Endothelial cell of umbilical vein (primary cell): Measurements from ENCODE around the gene RNF126. TPM values are rescaled to one million over a fixed set of nuclear protein-coding genes. Genes with fewer than 3 reads are reported as not detected.

ENCODE experiments used
- BruUV-seq: library from RNA; stranded (reverse); fragments of 400-500 nt; replicated peaks from 2 replicates; lab custom pipeline; 2021; lab: Mats Ljungman, UMichigan
- CTCF ChIA-PET: fragments of 300-600, 350-600 bp; sonication (Branson Sonifier 250); formaldehyde crosslinking; loops from one replicate; lab custom pipeline; 2021; ENCODE audit warnings: antibody characterized with exemption, inconsistent platforms; lab: Charles Lee
- POLR2A ChIA-PET: fragments of 300-600, 350-600 bp; sonication (Branson Sonifier 250); formaldehyde crosslinking; loops from one replicate; lab custom pipeline; 2021; ENCODE audit warnings: antibody characterized with exemption, inconsistent platforms; lab: Charles Lee
- DNase-seq: peaks from one replicate; pipeline ENCODE4 v3.0.0-alpha.2; 2011; ENCODE audit warnings: low read depth, low spot score
- FAIRE-seq: peaks from 2 replicates; lab custom pipeline; 2011; peaks lifted over from hg19 to GRCh38; lab: Jason Lieb, UNC
- H2AFZ ChIP-seq: 2 replicates; pipeline ENCODE4 v1.6.0; 2012; ENCODE audit warnings: low read depth, low read length, control low read depth, inconsistent platforms
- H3K27ac ChIP-seq: 2 replicates; pipeline ENCODE4 v1.5.1; 2011; ENCODE audit warnings: low read depth, mild to moderate bottlenecking, control low read depth, low read length, moderate library complexity; ENCODE audit not compliant: insufficient read depth
- H3K27me3 ChIP-seq, 2 experiments: 2 replicates each; pipeline versions ENCODE4 v1.6.0 to v1.6.1; 2011; ENCODE audit warnings: low read length in 2 of 2, mixed read lengths in 1 of 2; ENCODE audit not compliant: control insufficient read depth in 2 of 2, insufficient read depth in 2 of 2
- H3K36me3 ChIP-seq, 2 experiments: 2 replicates in 1 of 2; 3 replicates in 1 of 2; pipeline ENCODE4 v1.5.1; 2011; ENCODE audit warnings: low read length in 2 of 2, mild to moderate bottlenecking in 1 of 2, moderate library complexity in 1 of 2; ENCODE audit not compliant: control insufficient read depth in 2 of 2, insufficient read depth in 2 of 2; ENCODE audit errors: extremely low read depth in 1 of 2
- H3K4me1 ChIP-seq: 3 replicates; pipeline ENCODE4 v1.5.1; 2011; ENCODE audit warnings: mild to moderate bottlenecking, low read length; ENCODE audit not compliant: control insufficient read depth, insufficient read depth; ENCODE audit errors: extremely low read depth
- H3K4me2 ChIP-seq: 2 replicates; pipeline ENCODE4 v1.6.1; 2011; ENCODE audit warnings: low read length, control low read depth, mixed read lengths; ENCODE audit not compliant: insufficient read depth
- H3K4me3 ChIP-seq, 3 experiments: fragments of 200-600 bp in 1 of 3; sonication (generic), shearing (Covaris generic) in 1 of 3; replicated peaks in 1 of 3; 2 replicates each; pipeline ENCODE4 v1.5.1; 2011 to 2016; ENCODE audit warnings: control low read depth in 3 of 3, low read length in 3 of 3, mild to moderate bottlenecking in 2 of 3, inconsistent platforms in 1 of 3, low read depth in 1 of 3, moderate library complexity in 1 of 3; ENCODE audit not compliant: insufficient read depth in 1 of 3
- H3K79me2 ChIP-seq: 2 replicates; pipeline ENCODE4 v1.6.0; 2012; ENCODE audit warnings: low read length, inconsistent platforms; ENCODE audit not compliant: control insufficient read depth, insufficient read depth
- H3K9ac ChIP-seq: replicated peaks from 2 replicates; pipeline ENCODE3; 2011; ENCODE audit warnings: low read length, control low read depth; ENCODE audit not compliant: insufficient read depth; ENCODE audit errors: extremely low read depth
- H3K9me1 ChIP-seq: replicated peaks from 3 replicates; pipeline ENCODE4 v1.6.0; 2011; ENCODE audit warnings: mild to moderate bottlenecking, low read length; ENCODE audit not compliant: control insufficient read depth, insufficient read depth; ENCODE audit errors: extremely low read depth
- H3K9me3 ChIP-seq: replicated peaks from 2 replicates; pipeline ENCODE4 v1.5.1; 2012; ENCODE audit warnings: low read length, inconsistent platforms; ENCODE audit not compliant: control insufficient read depth, insufficient read depth
- H4K20me1 ChIP-seq: replicated peaks from 2 replicates; pipeline ENCODE3; 2011; ENCODE audit warnings: mild to moderate bottlenecking, low read length; ENCODE audit not compliant: control insufficient read depth, insufficient read depth; ENCODE audit errors: extremely low read depth
- CTCF ChIP-seq, 2 donors: IDR thresholded peaks; 1 replicate in 1 of 2; 2 replicates in 1 of 2; pipeline ENCODE4 v1.5.1; 2011; ENCODE audit warnings: low read length in 2 of 2, mild to moderate bottlenecking in 2 of 2, moderate library complexity in 2 of 2, control low read depth in 1 of 2, inconsistent platforms in 1 of 2, low read depth in 1 of 2; ENCODE audit not compliant: insufficient read depth in 1 of 2; ENCODE audit errors: extremely low read depth in 1 of 2
- EZH2 ChIP-seq: IDR thresholded peaks from 2 replicates; pipeline ENCODE4 v1.6.1; 2012; ENCODE audit warnings: borderline replicate concordance, low read depth, mild to moderate bottlenecking, moderate library complexity, low read length, inconsistent platforms; ENCODE audit not compliant: severe bottlenecking
- FOS ChIP-seq: IDR thresholded peaks from 2 replicates; pipeline ENCODE4 v1.6.1; 2011; ENCODE audit warnings: mild to moderate bottlenecking, low read length, moderate library complexity, borderline replicate concordance; ENCODE audit not compliant: insufficient read depth
- GATA2 ChIP-seq: IDR thresholded peaks from 2 replicates; pipeline ENCODE4 v1.7.0; 2011; ENCODE audit warnings: low read depth, mild to moderate bottlenecking, moderate library complexity, mixed read lengths, low read length; ENCODE audit not compliant: insufficient read length, insufficient read depth
- JUN ChIP-seq: IDR thresholded peaks from 2 replicates; pipeline ENCODE4 v1.6.1; 2011; ENCODE audit warnings: borderline replicate concordance, low read depth; ENCODE audit not compliant: insufficient read length, insufficient read depth
- MAX ChIP-seq: IDR thresholded peaks from 2 replicates; pipeline ENCODE4 v1.6.1; 2011; ENCODE audit not compliant: insufficient read depth, insufficient read length
- MYC ChIP-seq: IDR thresholded peaks from one replicate; pipeline ENCODE4 v1.6.1; 2011; ENCODE audit warnings: mild to moderate bottlenecking, low read depth, low read length
- POLR2A ChIP-seq: IDR thresholded peaks from 2 replicates; pipeline ENCODE4 v1.6.1; 2012; ENCODE audit warnings: low read depth, mild to moderate bottlenecking, control low read depth, low read length
- POLR2AphosphoS5 ChIP-seq: IDR thresholded peaks from 2 replicates; pipeline ENCODE4 v1.6.1; 2012; ENCODE audit warnings: low read depth, mild to moderate bottlenecking, control low read depth, low read length, moderate library complexity; ENCODE audit not compliant: insufficient read depth
- dilution Hi-C: fragments of 300-500 bp; cut with MboI; formaldehyde crosslinking; loops from one replicate; pipeline ENCODE4 v1.15.0; 2019; ENCODE audit warnings: low sequenced_read_pairs; ENCODE audit not compliant: extremely low pct_ligation_motif_present
- intact Hi-C: fragments of 100-400 bp; cut with micrococcal nuclease; formaldehyde crosslinking; loops from one replicate; pipeline ENCODE4 v1.10.0; 2022
- polyA plus RNA-seq, 4 experiments: library from polyadenylated mRNA; depleted of rRNA in 3 of 4; stranded (reverse) in 3 of 4; unstranded in 1 of 4; fragments of >200 nt; gene quantifications; 2 replicates each; pipeline versions ENCODE4 v1.2.1 to v1.2.3, GENCODE V29; 2011 to 2012; ENCODE audit warnings: missing spikeins in 1 of 4
- total RNA-seq: library from RNA; stranded (reverse); gene quantifications from 2 replicates; pipeline ENCODE4 v1.2.3, GENCODE V29; 2021

Gene RNF126
- total and polyA plus RNA-seq, 2 donors (not counting 3 experiments of a cell fraction or from before 2014, with no cell fraction given), result 19.2 to 61.3 TPM

GRCh38 chr19:615619-616018, 47.4 kb downstream of the RNF126 start:
- H3K9me1 ChIP-seq, result no peaks in the 10 kb centered on the region
- ChIA-PET POLR2A (no interaction called here), CTCF (interaction anchor here (0.8 to 1.6 kb wide), 3 partner anchors 10 to 17 kb away, joined by 3 to 6 read pairs (median 3); no protein-coding TSS in a partner anchor)
- no peak overlapping the region for H3K9ac ChIP-seq
- intact Hi-C loops (no loop called here), dilution Hi-C loops (no loop called here)
- no peaks in the 10 kb centered on the region for H3K79me2 ChIP-seq
- peaks cover 3 to 10% of the 10 kb centered on the region in 2 experiments for H3K36me3 ChIP-seq
- TF ChIP-seq EZH2 (no peak), MYC (no peak), CTCF (IDR thresholded peaks at IDR 0.05; ENCODE audit: extremely low read depth in 1 of 2, insufficient read depth in 1 of 2, low read depth in 1 of 2, low read length in 2 of 2) (no peak), MAX (no peak), FOS (no peak), POLR2A (no peak), JUN (no peak), POLR2AphosphoS5 (no peak), GATA2 (no peak)
- H2AFZ ChIP-seq, result no peak overlapping the region
- H3K27me3 ChIP-seq, result no peaks in the 10 kb centered on the region
- H3K27ac ChIP-seq, result no peak overlapping the region
- H4K20me1 ChIP-seq, result no peaks in the 10 kb centered on the region
- DNase-seq (peak; percentile 11), FAIRE-seq (peak; percentile 38)
- no peak overlapping the region for H3K4me2 ChIP-seq
- no peak overlapping the region for H3K4me3 ChIP-seq
- no peaks in the 10 kb centered on the region for H3K9me3 ChIP-seq
- no TSS peak for BruUV-seq
- peaks cover 4% of the 10 kb centered on the region for H3K4me1 ChIP-seq
